CD1c-positive myeloid dendritic cell (primary cell): Measurements from ENCODE around the gene NFILZ.

Source experiments
- DNase-seq: peaks from one replicate; pipeline ENCODE4 v3.0.0-alpha.2; 2016; ENCODE audit errors: extremely low spot score

Gene NFILZ

GRCh38 chr19:8629996-8630683 lies at the start of gene NFILZ:
Gene NFILZ, plus strand, starts transcription at chr19:8630633. Its CDS starts 46,133 bp downstream, at chr19:8676766.
- no peak for DNase-seq

DNA sequence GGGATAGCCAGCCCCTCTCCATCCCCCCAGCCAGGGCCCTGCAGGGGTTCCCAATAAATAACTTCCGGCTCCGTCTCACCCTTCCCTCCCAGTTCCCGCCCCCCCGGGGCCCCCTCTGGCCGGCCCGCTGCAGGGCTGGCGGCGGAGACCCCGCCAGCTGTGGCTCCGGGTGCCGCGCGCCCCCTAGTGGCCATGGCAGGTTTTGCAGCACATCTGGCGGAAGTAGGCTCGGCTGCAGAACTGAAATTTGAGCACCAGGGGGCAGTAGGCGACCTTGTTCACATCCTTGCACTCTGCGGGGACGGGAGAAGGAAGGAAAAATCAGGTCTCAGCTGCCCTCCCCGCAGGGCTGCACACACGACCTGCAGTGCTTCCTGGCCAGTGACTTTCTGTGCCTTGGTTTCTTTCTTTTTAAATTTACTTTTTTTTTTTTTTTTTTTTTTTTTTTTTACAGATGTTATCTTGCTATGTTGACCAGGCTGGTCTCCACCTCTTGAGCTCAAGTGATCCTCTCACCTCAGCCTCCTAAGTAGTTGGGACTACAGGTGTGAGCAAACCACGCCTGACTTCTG lies 49.6 kb upstream of the NFILZ start:
- DNase-seq, result peak; percentile 93

DNA sequence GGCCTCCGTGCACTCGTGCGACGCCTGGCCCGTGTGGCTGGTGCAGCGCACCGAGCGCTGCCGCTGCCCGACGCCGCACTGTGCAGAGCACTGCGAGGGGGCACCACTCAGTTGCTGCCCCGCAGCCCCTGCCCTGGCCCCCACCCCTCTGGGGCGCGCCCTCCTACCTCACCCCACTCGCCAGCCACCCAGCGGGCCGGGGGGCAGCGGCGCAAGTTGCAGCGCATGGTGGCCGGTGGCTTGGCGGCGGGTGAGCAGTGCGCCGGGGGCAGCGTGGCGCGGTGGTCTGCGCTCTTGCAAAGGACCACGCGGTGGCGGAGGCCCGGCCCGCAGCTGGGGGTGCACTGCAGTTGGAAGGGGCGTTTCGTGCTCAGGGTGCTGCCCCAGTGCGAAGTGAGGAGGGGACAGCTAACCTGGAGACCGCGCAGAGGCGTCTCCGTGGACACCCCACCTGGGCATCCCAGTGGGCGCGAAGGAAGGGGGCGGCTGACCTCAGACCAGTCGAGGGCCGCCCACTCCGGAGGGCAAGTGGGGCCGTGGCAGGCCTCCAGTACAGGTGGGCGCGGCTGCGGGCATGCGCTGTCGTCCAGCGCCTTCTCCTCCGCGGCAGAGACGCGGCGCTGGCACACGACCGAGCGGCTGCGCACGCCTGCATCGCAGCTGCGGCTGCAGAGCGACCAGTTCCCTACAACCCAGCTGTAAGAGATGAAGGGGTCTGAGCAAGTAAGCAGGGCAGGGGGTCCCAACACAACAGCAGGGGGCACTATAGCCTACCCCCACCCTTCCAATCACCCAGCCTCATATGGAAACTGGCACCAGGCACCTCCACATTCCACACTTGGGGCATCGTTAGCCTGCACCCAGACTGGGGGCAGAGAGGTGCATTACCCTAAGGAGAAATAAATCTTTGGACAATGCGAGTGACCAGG lies 45.2 kb upstream of the NFILZ start:
- no peak for DNase-seq

DNA sequence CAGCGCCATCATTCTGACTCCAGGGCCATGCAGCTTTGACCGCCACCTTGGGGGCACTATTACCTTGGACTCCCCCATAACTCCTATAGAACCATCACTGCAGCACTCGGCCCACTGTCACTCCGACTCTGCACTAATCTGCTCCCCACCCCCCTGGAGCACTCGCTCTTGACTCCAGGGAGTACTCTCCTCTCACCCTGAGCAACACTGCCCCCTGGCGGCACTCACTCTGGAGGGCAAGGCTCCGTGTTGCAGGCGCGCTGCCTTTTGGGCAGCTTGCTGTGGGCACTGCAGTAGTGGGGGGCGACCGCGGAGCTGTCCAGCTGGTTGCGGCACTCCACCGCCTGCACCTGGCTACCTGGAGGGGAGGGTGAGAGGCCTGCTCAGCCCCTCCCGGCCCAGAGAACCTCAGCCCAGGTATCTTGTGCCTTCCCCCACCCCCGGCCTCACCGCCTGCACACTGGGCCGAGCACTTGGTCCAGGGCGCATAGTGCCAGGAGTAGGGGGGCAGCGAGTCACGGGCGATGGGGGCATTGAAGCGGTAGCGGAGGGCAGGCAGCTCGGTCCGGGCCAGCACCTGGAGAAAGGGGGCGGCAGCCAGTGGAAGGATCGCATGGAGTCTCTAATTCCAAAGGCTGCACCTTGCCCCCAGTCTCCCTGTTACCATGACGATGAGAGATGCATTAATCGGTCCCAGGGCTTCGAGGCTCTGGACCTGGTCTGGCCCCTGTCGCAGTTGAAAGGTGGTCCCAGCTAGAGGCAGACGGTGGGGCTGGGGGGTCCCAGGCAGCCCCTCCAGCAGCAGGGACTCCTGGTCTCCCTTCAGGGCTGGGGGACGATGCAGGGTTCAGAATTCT lies 44.3 kb upstream of the NFILZ start:
- peak; percentile 52 for DNase-seq

DNA sequence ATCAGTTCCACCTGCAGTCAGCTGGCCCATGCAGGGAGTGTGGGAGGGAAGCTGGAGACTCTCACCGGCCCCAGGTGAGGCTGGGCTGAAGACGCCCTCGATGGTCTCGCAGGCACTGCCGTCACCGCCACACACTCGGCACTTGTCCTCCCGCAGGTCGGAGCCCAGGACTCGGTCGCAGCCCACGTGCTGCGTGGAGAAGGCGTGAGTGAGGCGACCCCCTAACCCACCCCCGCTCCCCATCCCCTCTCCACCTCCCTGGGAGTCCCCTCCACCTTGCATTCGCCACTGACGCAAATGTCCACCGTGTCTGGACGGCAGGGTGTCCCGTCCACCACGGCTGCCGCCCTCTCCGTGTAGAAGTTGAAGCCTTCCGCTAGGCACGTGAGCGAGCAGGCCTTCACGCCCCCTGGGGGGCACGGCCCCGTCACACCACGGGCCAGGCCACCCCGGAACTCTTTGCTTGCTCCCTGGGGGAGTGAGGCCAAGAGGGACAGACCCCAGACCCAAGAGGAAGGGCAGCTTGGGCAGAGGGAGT lies 41.2 kb upstream of the NFILZ start:
- no peak for DNase-seq

DNA sequence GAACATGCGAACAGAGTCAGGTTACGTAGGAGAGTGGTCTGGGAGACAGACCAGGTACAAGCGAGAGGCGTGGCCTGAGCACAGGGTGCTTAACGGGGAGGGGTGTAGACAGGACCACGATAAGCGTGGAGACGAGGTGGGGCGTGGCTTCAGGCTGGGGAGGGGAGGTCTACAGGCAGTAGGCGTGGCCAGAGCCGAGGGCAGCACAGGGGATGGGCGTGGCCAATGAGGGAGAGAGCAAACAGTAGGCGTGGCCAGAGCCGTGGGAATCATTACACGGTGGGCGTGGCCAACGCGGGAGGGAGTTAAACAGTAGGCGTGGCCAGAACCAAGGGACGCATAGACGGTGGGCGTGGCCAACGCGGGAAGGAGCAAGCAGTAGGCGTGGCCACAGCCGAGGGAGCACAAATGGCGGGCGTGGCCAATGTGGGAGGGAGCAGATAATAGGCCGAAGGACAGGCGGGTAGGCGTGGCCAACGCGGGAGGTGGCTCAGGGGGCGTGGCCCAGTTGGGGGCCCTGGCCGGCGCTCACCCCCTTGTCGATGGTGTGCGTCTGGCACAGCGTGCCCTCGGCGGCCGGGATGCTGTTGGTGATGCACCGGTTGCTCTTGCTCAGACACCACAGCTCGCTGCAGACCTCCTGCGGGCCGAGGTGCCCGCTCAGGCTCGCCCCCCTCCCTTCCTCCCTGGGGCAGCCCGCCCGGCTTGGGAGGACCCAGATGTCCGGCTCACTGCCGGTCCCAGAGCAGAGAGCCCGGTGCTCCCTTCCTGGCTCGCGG lies 38.0 kb upstream of the NFILZ start:
- peak; percentile 87 for DNase-seq

GRCh38 chr19:8593931-8594330 lies 36.5 kb upstream of the NFILZ start:
- DNase-seq, result no peak

- DNase-seq, result no peak
Measured at GRCh38 chr19:8595651-8596050, 34.8 kb upstream of the NFILZ start.

DNA sequence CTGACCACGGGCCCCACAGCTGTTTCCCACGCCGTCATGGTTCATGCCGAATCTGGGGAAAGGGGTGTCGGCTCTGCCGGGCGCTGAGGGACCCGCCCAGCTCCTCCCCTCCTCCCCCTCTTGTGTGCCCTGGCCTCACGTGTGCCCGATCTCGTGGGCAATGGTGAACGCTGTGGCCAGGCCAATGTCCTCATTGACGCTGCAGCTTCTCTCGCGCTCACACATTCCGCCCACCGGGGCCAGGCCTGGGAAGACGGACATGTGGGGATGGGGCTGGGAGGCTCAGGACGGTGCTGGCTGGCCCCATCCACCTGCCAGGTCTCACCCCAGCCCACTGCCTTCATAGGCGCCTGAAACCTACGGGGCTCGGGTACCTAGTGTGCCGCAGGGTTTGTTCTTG lies 34.3 kb upstream of the NFILZ start:
- no peak for DNase-seq

GRCh38 chr19:8600064-8600463 lies 30.4 kb upstream of the NFILZ start:
- no peak for DNase-seq

DNA sequence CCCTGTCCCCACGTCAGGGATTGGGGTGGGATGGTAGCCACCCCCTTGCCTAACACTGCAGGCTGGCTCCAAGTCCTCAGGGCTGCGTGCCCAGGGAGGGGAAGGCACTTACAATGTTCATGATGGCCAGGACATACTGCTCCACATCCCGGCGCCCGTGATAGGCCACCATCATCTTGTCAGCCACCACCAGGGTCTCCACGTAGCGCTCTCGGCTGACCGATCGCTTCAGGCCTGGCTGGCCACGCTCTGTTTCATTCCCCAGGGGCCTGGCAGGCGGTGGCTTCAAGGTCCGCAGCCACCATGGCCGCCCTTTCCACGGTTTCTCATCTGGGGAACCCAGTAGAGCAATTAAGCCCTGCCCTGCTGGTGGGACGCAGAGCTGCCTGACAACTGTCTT lies 29.6 kb upstream of the NFILZ start:
- no peak for DNase-seq

DNA sequence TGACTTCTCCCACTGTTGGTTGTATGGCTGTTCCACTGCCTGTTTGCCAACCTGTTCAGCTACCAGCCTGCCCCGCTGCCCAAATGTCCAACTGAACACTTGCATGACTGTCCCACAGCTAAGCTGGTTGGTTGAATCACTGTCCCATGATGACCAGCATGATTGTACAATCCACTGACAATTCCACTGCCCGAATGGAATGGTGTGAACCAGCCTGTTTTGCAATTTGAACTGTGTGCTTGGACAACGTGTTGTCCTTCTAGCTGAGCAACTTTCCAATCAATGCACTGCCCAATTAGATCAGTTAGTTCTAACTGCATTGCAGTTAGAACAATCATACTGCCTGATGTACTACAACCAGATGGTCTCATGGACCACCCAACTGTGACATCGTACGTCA lies 28.6 kb upstream of the NFILZ start:
- DNase-seq, result no peak

- no peak for DNase-seq
Measured at GRCh38 chr19:8605514-8605913, 24.9 kb upstream of the NFILZ start.

DNA sequence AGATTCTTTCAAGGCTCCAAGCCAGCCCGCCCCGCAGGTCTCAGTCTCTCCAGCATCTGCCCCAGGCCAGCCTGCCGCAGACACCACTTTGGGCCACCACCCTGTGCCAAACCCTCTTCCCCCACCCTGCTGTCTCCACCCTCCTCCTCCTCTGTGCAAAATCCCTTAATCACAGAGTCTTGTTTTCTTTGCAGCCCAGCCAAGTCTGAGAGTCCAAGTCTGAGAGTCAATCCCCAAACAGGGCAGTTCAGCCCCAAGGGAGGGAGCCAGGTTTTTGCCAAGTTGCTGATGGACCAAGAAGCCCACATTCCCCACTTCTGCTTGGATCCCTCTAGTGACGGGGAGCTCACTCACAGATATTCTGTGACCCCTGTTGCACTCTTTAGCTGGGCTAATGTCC lies 23.0 kb upstream of the NFILZ start:
- no peak for DNase-seq

GRCh38 chr19:8608941-8609278 lies 21.5 kb upstream of the NFILZ start:
- no peak for DNase-seq

- DNase-seq, result peak; percentile 47
Measured at GRCh38 chr19:8609279-8610040, 21.0 kb upstream of the NFILZ start.

- peak; percentile 10 for DNase-seq
Measured at GRCh38 chr19:8610041-8610935, 20.1 kb upstream of the NFILZ start, which contains the start of gene ADAMTS10. Gene ADAMTS10, minus strand, starts transcription at chr19:8610715. Its CDS starts 5,005 bp downstream, at chr19:8605710.

GRCh38 chr19:8610936-8611300 lies 19.5 kb upstream of the NFILZ start:
- no peak for DNase-seq

DNA sequence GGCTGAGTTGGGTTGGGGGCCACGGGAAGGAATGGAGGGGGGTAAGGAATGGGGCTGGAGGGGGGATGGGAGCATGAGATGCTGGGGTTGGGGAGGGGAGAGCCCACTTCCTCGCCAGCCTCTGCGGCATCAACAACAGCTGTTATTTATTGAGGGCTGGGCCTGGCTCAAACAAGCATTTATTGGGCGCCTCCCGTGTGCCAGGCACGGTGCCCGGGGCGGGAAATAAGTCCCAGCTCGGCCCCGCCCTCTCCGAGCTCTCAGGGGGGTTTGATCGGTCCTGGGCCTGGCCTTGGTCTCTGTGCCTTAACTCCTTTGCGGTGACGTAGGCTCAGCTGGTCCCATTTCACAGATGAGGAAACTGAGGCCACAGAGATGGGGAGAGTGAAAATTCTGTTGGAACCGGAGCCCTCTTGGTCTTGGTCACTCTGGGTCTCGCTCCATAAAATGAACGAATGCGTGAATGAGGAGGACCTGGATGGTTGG lies 19.0 kb upstream of the NFILZ start:
- no peak for DNase-seq
